Measurements from ENCODE around the gene LHPP.

DNA sequence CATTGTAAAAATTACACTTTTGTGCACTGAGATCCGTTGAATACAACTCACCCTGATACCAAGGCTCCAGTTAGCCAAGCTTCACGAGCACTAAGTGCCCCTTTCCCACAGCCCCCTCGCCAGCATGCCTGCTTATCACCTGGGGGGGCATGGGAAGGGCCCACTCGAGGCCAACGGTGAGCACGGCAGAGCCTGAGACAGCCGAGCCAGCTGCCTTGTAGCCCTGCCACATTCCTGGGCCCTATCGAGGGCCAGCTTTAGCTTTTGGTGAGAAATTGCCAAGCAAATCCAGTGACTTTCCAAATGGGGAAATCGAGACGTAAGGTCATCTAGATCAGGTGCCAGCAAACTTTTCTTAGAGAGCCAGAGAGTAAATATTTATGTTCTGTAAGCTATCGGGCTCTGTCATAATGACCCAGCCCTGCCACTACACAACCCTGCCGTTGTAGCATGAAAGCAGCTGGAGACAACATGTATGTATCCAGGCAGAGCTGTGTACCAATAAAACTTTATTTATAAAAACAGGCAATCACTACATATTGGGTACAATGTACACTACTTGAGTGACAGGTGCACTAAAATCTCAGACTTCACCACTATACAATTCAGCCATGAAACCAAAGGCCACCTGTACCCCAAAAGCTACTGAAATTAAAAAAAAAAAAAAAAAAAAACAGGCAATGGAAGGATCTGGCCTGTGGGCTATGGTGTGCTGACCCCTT lies 198.9 kb downstream of the LHPP start:
- TF ChIP-seq HOXA7 (CRISPR knock-in tag; IDR thresholded peaks at IDR 0.05), result no peak
- TF ChIP-seq, protein P1, sequence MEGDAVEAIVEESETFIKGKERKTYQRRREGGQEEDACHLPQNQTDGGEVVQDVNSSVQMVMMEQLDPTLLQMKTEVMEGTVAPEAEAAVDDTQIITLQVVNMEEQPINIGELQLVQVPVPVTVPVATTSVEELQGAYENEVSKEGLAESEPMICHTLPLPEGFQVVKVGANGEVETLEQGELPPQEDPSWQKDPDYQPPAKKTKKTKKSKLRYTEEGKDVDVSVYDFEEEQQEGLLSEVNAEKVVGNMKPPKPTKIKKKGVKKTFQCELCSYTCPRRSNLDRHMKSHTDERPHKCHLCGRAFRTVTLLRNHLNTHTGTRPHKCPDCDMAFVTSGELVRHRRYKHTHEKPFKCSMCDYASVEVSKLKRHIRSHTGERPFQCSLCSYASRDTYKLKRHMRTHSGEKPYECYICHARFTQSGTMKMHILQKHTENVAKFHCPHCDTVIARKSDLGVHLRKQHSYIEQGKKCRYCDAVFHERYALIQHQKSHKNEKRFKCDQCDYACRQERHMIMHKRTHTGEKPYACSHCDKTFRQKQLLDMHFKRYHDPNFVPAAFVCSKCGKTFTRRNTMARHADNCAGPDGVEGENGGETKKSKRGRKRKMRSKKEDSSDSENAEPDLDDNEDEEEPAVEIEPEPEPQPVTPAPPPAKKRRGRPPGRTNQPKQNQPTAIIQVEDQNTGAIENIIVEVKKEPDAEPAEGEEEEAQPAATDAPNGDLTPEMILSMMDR (IDR thresholded peaks at IDR 0.05), result no peak
- no peak for TF ChIP-seq ZC3H11A (IDR thresholded peaks at IDR 0.05)
